Middle frontal gyrus (tissue), 1 donor: Measurements from ENCODE around the gene FCN2.

Experiments
- DNase-seq: peaks from one replicate; pipeline ENCODE4 v3.0.0-alpha.2; 2015; ENCODE audit warnings: low spot score; ENCODE audit errors: extremely low spot score

FCN2 gene

DNA sequence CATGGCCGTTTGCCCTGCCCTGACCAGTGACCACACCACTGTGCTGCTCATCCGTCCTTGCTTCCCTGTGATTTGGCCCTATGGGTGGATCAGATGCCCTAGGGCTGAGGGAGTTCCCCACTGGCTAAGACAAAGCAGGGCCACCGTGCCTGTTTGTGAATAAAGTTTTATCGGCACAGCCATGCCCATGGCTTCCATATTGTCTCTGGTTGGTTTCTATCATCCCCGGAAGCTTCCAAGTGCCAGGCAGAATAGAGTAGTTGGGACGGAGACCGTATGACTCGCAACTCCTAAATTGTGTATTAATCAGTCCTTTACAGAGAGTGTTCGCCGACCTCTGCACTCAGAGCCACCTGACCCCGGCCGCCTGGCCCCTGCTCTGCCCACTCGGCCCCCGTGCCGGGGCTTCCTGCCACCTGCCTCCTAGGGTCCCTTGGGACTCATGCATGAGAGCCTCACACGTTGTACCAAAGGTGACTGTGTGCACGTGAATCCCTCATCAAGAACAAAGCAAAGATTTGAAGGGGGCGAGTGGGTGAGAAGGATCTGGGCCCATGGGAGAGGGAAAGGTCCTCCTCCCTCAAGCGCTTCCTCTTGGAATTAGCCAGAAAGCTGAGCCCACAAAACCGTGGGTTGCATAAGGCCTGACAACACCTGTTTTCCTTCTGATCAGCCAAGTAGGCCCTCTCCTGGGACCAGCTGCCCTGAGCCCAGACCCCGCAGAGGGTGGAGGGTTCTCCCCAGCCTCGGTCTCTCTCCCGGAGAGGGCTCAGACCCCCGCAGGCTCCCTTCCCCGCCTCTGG, 11.7 kb upstream of the FCN2 start:
- no peak for DNase-seq

DNA sequence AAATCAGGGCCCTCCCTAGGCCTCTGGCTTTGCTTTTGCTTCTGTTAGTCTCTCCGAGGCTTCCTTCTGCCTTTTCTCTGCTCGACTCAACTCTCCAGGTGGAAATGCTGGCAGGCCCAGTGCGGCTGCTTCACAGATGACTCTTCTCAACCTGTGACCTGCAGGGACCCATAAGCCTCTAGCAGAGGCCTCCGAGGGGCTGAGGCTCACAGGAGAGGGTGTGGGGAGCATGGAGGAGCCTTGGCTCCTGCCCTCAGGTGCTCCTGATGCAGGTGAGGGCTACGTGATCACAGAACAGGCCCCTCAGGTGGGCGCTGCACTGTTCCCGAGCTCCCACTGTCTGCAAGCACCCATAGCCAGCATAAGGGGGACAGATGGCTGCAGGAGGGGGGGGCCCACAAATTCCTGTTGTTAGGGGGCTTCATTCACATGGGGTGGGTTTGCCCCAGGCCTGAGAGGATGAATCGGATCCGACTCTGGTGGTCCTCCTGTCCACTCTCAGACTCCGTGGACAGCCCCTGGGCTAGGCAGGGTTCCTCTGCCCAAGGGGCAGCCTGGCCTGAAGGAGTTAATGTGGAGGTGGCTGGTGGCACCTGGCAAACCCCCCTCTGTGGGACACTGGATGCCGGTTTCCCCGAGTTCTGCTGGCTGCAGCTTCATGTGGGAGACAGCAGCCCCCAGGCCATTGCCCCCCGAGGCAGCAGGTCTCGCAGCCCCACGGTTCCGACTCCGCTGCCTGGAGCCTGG, 10.9 kb upstream of the FCN2 start:
- no peak for DNase-seq

DNA sequence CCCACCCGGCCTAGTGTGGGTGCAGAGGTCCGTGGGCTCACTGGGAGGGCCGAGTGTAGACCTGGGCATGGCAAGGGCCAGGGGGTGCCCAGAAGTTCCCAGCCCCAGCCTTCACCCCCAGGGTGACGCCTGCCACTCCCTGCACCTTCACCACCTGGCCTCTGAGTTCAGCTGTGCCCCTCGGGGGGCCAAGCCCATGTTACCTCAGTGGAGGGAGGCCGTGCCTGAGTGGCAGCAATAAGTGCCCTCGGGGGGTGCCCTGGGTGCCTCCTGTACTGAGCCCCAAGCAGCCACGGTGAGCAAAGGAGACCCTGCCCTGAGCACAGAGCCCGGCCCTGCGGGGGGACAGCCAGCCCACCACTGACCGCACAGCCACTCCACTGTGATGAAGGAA, 10.3 kb upstream of the FCN2 start:
- no peak for DNase-seq

DNA sequence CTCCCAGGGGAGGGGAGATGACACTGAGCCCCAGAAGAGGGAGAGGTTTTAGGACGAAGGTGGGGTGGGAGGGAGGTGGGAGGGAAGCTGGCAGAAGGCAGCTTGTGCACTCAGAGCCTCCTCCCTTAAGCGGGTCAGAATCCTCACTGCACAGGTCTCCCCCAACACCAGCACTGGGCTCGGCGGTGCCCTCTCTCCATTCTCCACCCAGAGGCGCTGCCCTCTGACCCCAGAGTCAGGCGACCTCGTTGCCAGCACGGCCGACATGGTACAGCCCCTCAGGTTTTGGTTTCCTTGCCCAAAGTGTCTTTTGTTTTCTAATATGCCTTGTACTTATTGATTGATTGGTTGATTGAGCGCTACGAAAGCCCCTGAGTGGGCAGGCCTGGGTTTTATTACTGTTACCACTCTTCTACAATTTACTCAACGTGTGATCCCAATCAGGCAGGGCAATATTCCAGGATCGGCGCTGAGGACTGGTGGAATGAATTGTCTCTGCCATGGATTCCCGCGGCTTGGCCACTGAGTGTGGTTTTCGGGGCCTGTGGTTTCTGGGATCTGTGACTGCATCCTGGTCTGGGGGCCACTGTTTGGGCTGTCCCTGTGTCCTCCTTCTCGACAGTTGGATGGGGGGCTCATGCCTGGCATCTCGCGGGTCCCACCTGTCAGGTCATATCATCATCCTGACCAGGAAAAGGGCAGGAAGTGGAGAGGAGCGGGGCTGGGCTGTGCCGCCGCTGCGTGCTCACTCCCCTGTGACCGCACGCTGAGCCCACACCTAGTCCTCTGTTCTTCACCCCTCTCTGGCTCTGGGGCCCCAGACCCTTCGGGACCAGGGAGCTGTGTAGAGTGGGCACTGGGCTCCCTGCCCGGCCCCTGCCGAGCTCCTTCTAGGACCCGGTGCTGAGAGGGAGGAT, 9.6 kb upstream of the FCN2 start:
- DNase-seq, result no peak

DNA sequence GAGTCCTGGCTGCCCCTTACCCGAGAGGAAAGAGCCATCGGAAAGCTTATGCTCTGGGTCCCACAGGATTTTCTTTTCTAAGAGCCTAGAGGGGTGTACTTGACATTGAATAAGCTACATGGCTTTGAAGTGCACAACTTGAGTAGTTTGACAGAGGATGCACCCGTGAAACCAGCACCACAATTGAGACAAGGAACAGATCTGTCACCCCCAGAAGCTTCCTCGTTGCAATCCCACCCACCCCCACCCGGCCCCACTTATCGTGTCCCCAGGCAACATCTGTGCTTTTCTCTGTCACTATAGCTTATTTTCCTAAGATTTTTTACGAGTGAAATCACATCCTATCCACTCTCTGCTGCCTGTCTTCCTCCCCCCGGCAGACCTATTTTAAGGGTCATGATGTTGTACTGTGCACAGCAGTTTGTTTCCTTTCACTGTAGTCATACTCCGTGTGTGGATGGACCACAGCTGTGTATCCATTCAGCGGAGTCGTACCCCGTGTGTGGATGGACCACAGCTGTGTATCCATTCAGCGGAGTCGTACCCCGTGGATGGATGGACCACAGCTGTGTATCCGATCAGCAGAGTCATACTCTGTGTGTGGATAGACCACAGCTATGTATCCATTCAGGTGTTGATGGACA, 8.8 kb upstream of the FCN2 start:
- DNase-seq, result no peak

DNA sequence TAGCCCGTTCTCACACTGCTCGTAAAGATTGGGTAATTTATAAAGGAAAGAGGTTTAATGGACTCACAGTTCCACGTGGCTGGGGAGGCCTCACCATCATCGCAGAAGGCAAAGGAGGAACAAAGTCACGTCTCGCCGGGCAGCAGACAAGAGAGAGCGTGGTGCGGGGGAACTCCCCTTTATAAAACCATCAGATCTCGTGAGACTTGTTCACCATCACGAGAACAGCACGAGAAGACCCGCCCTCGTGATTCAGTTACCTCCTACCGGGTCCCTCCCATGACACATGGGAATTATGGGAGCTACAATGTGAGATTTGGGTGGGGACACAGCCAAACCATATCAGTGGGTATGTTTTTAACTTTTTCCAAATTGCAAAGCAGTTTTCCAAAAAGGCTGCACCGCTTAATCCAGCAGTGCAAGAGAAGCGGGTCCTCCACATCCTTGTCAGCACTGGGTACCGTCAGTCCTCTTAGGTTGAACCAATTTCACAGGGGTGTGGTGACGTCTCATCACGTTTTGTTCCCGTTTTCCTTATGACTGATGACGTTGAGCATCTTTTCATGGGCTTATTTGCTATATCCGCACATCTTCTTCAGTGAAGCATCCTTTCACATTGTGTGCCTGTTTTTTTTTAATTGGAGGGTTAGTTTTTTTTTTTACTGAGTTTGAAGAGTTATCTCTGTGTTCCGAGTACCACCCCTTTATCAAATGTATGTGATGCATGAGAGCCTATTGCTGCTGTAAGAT, 8.0 kb upstream of the FCN2 start:
- no peak for DNase-seq

DNA sequence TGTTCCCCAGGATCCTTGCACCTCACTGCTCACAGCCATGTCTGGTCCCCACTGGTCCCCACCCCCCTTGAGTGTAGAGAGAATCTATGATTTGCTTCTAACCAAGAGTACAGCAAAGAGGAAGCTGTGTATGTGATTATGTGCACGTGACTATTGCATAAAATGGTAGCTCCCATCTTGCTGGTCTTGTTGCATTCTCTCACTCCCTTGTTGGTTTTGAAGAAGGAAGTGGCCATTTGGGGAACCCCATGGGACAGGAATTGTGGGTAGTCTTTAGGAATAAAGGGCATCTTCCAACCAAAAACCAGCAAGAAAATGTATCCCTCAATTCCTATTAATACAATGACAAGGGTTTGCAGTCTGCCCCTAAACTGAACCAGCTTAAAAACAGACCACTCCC, 5.2 kb upstream of the FCN2 start:
- no peak for DNase-seq

DNA sequence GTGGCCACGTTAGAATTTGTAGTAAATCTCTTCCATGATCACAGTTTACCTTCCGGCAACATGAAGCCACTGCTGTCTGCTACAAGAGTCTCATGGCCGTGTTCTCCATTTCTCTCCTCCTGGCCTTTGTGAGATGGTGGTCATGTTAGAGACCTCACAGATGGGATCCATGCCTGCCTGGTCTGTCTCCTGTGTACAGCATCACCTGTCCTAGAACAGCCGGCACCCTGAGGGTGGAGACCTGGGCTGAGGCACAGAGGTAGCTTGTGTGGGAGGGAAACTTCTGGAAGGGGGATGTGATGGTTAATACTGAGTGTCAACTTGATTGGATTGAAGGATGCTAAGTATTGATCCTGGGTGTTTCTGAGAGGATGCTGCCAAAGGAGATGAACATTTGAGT, 3.1 kb upstream of the FCN2 start:
- no peak for DNase-seq

DNA sequence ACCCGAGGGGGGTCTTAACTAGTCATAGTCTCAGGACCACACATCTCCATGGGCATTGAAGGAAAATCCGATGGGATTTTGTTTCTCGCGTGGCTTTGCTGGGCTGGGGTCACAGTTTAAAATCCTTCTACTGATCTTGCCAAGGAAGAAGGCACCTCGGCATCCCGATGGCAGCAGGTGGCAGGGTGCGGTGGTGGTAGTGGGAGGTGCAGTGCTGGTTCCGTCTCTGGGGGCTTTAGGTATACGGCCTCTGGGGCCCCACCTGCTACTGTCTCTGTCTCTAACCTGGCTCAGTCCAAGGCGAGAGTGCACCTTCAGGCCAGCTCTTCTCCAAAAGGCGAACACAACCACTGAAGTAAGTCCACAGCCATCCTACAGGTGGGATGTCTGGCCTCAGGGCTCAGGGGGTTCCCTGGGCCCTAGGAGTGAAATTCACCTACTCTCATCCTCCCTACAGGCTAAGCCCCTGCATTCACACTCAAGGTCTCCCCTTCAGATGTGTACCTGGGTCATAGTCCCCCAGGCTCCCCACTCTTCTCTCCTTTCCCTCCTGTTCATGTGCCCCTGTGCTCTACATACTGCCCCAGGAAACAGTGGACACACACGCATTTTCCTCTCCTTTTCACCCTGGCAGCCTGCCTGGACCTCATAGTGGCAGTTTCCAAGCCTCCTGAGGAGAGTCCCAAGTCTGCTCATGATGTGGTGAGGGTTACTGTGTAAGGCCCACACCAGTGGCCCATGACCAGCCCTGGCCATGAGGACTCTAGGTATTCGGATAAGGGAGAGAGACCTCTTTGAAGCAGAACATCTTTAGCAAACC, 736 bp upstream of the FCN2 start:
- DNase-seq, result no peak

DNA sequence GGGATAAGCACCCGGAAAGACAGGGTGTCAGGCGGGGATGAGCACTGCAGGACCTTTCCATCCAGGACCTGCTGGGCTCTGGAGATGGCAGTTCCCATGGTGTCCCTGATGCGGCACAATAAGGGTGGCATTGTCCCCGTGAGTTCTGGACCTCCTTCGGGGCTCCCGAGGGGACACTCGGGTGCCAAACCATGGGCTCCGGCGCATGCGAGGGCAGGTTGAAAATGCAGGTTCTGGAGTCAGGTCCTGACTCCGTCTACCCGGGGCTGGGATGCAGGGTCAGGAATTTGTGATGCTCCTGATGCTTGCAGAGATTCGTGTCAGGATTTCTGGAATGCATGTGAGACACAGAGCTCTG, 682 bp downstream of the FCN2 start:
- no peak for DNase-seq

DNA sequence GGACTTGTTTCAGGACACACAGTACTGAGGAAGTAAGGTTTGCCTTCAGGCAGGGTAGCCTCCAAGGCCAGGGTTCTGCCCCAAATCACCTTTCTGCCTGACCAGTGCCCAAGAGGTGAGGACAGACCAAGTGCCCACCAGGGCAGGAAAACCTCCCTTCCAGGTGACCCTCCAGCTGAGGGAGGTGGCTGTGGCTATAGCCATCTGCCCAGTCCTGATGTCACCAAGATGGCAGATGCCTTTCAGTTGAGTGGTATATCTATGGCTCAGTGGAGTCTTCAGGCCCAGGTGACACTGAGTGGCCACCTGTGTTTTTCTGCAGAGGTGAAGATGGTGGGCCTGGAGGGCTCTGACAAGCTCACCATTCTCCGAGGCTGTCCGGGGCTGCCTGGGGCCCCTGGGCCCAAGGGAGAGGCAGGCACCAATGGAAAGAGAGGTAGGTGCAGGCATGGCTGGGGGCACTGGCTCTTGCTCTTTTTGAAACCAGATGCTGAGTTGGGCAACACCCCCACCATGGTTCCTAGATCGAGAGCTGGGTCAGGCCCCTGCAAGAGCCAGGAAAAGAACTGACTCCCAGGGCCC, 1.7 kb downstream of the FCN2 start:
- DNase-seq, result no peak

DNA sequence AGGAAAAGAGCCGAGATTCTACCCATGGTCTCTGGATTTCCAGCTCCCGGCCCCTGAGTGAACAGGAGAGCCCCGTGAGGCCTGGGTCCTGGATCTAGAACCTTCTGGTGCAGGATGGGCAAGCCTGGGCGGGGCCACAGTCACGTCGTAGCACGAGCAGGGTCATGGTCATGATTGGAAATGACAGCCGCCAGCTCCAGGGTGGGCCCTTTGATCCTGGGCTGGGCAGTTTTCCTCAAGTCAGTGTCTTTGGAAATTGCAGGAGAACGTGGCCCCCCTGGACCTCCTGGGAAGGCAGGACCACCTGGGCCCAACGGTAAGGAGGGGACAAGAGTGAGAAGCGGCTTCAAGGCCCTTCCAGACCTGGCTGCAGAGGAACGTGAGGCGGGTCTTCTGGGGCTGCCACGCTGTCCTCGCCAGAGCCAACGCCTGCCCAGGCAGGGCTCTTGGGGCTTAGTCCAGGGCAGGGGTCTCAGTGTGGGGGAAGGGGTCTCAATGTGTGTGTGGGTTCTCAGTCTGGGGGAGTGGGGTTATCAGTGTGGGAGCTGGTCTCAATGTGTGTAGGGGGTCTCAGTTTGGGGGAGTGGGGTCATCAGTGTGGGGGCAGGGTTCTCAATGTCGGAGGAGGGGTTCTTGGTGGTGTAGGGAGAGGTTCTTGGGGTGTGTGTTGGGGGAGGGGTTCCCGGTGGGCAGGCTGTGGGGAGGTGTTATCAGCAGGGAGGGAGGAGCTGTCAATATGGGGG, 2.6 kb downstream of the FCN2 start:
- DNase-seq, result no peak

DNA sequence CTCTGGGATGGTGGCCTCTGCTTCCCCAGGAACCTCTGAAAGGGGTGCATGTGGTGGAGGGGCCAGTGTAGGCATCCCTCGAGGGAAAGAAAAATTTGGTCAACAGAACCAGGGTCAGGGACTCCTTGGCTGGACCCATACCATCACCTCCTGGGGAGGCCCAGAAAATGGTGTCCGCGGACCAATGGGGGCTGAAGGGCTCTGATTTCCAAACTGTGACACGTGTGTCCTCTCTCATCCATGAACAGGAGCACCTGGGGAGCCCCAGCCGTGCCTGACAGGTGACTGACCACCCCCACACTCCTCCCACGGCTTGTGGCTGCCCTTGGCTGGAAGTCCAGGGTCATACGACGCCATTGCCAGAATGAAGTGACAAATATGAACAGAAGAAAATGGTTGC, 3.9 kb downstream of the FCN2 start:
- no peak for DNase-seq

DNA sequence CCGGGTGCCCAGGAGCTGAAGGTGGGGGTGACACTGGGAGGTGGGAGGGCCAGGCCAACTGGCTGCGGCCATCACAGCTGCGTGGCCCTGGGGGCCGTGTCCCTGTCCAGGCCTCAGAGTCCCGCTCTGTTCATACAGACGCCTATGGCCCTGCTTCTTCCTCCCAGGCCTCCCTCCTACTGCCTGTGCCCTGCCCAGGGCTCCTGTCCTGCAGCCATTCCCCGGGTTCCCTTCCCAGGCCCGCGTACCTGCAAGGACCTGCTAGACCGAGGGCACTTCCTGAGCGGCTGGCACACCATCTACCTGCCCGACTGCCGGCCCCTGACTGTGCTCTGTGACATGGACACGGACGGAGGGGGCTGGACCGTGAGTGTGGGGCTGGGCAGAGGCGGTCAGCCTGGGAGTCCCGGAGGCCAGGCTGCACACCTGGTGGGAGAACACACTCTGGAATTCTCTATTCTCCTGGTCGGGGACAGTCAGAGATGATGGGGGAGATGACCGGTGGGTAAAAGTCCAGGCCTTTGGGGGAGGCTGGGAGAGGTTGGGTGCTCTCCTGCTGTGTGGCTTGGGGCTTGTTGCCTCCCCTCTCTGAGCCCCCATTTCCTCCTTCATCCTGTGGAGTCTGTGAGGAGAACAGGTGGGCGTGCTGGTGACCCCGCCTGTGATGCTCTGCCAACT, 4.5 kb downstream of the FCN2 start:
- DNase-seq, result no peak

DNA sequence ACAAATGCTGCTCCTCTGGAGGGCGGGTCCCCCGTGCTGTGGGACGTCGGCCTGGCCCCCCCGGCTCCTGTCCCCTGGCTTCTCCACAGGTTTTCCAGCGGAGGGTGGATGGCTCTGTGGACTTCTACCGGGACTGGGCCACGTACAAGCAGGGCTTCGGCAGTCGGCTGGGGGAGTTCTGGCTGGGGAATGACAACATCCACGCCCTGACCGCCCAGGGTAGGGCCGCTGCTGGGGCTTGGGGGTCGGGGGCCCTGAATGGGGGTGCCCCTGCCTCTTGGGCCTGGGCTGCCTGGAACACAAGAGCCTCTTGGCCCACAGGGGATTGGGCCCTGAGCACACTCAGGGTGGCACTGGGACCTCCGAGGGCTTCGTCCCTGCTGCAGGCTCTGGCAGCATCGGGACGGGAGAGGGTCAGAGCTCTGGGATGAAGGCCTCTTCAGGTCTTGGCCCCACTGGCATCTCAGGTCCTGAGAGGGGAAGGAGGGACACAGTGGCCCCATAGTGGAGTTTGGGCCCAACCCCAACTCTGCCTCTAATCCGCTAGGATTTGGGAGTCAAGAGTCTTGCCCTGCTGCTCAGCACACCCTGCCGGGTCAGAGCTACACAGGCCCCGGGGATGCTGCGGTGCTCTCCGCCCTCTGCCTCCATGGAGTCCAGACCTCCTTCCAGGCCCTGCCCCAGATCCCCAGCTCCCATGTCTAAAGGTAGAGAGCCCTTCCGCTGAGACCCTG, 5.2 kb downstream of the FCN2 start:
- DNase-seq, result no peak

DNA sequence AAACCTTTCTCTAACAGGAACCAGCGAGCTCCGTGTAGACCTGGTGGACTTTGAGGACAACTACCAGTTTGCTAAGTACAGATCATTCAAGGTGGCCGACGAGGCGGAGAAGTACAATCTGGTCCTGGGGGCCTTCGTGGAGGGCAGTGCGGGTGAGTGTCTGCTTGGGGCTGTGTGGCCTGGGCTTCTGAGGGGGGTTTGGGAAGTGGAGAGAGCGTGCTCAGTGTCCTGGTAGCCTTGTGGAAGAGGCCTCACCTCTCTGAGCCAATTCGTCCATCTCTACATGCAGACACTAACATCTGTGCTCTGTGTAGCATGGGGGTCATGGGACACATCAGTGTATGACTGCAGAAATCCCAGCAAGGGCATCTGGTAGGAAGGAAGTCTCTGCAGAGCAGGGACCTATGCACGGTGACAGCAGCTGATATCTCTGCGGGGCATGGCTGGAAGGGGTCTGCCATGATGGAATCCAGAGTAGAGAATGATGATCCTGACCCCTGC, 5.9 kb downstream of the FCN2 start:
- DNase-seq, result no peak

DNA sequence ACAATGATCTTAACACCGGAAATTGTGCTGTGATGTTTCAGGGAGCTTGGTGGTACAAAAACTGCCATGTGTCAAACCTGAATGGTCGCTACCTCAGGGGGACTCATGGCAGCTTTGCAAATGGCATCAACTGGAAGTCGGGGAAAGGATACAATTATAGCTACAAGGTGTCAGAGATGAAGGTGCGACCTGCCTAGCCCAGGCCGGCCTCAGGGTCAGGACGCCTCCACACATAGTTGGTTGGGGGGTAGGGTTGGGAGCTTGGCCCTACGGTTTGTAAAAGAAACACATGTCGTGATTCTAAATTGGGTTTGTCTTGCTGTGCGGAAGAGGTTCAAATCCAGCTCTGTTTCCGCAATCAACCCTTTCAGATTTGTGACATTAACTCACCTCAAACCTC, 6.6 kb downstream of the FCN2 start:
- DNase-seq, result no peak
